ENCODE data around the gene PRDM2.

The PRDM2 gene

DNA sequence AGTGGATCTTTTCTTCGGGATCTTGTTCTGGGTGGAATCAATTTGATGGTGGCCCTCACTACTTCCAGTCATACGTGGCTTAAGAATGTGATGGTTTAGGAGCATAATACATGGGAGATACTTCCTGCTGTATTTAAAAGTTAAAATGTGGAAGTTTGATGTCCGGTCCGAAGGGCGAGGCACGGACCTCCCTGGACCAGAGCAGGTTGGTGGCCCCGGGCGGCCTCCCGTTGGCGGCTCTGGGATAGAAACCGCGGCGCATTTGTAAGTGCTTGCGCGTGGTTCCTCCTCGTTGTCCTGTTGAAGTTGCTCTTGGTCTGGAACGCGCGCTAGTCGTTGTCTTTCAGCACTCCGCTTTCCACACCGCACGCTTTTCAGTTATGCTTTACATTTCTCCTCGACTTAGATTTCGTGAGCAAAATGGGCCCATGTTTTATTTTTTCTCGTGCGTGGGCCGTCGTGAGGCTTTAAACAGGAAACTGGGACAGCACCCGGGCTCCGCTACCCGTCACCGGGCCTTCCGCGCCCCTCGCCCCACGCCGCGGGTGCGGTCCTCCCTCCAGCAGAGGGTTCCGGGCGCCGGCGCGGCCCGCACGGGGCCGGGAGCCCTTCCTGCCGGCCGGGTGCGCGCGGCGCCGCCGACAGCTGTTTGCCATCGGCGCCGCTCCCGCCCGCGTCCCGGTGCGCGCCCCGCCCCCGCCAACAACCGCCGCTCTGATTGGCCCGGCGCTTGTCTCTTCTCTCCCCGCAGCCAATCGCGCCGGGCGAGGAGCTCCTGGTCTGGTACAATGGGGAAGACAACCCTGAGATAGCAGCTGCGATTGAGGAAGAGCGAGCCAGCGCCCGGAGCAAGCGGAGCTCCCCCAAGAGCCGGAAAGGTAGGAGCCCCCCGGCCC is 48.9 kb downstream of the PRDM2 start:
- H3K4me1 ChIP-seq (ENCODE audit: control insufficient read depth, low read depth, low read length), result peaks cover 9% of the 10 kb centered on the region
- peaks cover 3% of the 10 kb centered on the region for H3K36me3 ChIP-seq (ENCODE audit: control insufficient read depth, low read depth, low read length)

DNA sequence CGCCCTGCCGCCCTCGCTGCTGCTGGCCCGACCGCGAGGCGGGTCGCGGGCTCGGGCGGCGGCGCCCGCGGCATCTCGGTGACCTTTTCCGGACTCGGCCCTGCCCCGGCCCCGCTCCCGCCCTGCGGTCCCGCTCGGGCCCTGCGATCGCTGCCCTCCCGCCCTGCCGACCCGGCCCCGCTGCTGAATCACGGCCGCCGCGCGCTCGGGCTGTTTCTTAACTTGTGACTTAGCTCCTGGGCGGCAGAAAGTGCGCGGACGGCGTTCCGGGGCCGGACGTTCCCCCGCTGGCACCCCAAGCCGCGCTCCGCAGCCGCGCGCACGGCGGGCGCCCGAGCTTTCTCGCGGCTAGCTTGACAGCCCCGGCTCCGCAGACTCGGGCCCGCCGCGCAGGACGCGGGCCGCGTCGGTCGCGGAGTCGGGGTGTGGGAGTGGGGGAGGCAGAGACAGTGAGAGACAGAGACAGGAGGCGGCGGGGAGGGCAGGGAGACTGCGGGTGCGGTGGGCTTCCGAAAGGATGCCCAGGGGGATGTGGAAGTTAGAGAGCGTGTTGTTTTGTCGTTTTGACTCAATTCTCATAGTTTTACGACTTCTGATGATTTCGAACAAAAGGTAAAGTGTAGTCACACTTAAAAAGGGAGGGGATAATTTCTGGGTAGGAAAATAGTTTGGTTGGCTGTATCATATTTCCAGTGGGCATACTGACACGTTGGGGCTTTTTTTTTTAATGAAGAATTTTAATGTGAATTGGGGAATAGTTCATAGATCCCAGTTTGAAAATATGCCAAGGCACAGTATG is 49.8 kb downstream of the PRDM2 start:
- H3K9me3 ChIP-seq (ENCODE audit: control insufficient read depth, low read depth, low read length), result no peaks in the 10 kb centered on the region
- no peak overlapping the region for H3K27ac ChIP-seq (ENCODE audit: low read length)
- H3K4me1 ChIP-seq (ENCODE audit: control insufficient read depth, low read depth, low read length), result peaks cover 9% of the 10 kb centered on the region
- peaks cover 3% of the 10 kb centered on the region for H3K36me3 ChIP-seq (ENCODE audit: control insufficient read depth, low read depth, low read length)
- peak overlapping the region; percentile 62 for H3K9ac ChIP-seq (ENCODE audit: low read length)
- H3K4me3 ChIP-seq (ENCODE audit: low read length), result peak overlapping the region; percentile 93
- peaks cover 39% of the 10 kb centered on the region for H3K27me3 ChIP-seq (ENCODE audit: control insufficient read depth, insufficient read depth, low read length)

More for the DNA sequence above, 48.9 kb downstream of the PRDM2 start:
- H3K27ac ChIP-seq (ENCODE audit: low read length), result no peak overlapping the region
- H3K4me3 ChIP-seq (ENCODE audit: low read length), result peak overlapping the region; percentile 88
- H3K9ac ChIP-seq (ENCODE audit: low read length), result peak overlapping the region; percentile 70
- peaks cover 39% of the 10 kb centered on the region for H3K27me3 ChIP-seq (ENCODE audit: control insufficient read depth, insufficient read depth, low read length)
- no peaks in the 10 kb centered on the region for H3K9me3 ChIP-seq (ENCODE audit: control insufficient read depth, low read depth, low read length)

DNA sequence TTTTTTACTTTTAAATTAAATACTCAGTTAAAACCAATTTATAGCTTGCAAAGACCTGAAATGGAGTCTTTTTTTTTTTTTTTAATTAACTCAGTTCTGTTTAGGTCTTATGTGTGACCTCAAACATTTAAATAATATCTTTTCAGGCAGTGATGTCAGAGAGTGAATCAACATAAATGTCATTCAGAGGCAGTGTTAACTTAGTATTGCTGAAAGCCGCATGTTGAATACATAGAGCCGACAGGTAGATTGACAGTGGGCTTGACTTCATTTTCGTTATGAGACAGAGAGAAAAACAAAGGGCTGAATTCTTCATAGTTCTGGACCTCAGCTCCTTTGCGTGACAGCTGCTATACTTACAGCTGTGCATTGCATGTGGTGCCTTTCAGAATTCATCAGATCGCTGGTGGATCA is 51.5 kb downstream of the PRDM2 start:
- H3K4me3 ChIP-seq (ENCODE audit: low read length), result no peak overlapping the region
- peaks cover 3% of the 10 kb centered on the region for H3K36me3 ChIP-seq (ENCODE audit: control insufficient read depth, low read depth, low read length)
- H3K27ac ChIP-seq (ENCODE audit: low read length), result no peak overlapping the region
- no peak overlapping the region for H3K9ac ChIP-seq (ENCODE audit: low read length)
- peaks cover 39% of the 10 kb centered on the region for H3K27me3 ChIP-seq (ENCODE audit: control insufficient read depth, insufficient read depth, low read length)
- H3K9me3 ChIP-seq (ENCODE audit: control insufficient read depth, low read depth, low read length), result no peaks in the 10 kb centered on the region
- H3K4me1 ChIP-seq (ENCODE audit: control insufficient read depth, low read depth, low read length), result peaks cover 9% of the 10 kb centered on the region

DNA sequence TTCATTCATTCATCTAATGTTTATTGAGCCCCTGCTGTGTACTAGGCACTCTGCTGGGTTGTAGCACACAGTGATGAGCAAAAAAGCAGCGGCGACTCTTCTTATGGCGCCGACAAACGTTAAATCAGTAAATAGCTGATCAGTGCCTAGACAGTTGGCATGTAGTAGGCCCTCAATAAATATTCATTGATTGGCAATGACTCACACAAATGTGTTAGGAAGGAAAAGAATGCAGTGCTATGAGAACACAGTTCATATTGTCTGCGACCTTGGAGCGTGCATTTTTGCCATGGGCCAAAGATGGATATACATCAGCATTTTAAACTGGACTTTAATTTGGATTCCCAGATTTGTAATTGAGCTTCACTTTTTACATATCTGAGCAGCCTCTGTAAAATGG is 52.0 kb downstream of the PRDM2 start:
- peaks cover 3% of the 10 kb centered on the region for H3K36me3 ChIP-seq (ENCODE audit: control insufficient read depth, low read depth, low read length)
- H3K9me3 ChIP-seq (ENCODE audit: control insufficient read depth, low read depth, low read length), result no peaks in the 10 kb centered on the region
- H3K27me3 ChIP-seq (ENCODE audit: control insufficient read depth, insufficient read depth, low read length), result peaks cover 33% of the 10 kb centered on the region
- H3K4me3 ChIP-seq (ENCODE audit: low read length), result no peak overlapping the region
- no peak overlapping the region for H3K27ac ChIP-seq (ENCODE audit: low read length)
- no peak overlapping the region for H3K9ac ChIP-seq (ENCODE audit: low read length)
- peaks cover 9% of the 10 kb centered on the region for H3K4me1 ChIP-seq (ENCODE audit: control insufficient read depth, low read depth, low read length)

DNA sequence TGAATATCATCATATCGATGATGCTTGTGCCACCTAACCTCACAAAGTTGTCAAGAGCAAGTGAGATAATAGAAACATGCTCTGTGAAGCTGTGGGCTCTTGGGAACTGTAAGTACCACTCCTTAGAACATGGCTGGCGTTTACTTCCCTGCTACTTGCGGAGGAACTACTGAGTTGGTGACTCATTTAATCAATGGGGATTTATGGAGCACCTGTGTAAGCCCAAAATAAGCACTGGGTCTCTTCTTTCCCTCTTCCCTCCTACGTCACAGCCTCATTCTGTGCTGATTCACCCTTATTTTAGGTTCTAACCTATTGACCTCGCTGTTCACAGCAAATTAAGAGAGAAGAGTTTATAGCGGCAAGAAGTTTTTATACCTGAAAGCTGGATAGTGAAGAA is 52.9 kb downstream of the PRDM2 start:
- H3K9me3 ChIP-seq (ENCODE audit: control insufficient read depth, low read depth, low read length), result no peaks in the 10 kb centered on the region
- H3K4me3 ChIP-seq (ENCODE audit: low read length), result no peak overlapping the region
- H3K4me1 ChIP-seq (ENCODE audit: control insufficient read depth, low read depth, low read length), result peaks cover 9% of the 10 kb centered on the region
- H3K27ac ChIP-seq (ENCODE audit: low read length), result no peak overlapping the region
- no peak overlapping the region for H3K9ac ChIP-seq (ENCODE audit: low read length)
- H3K27me3 ChIP-seq (ENCODE audit: control insufficient read depth, insufficient read depth, low read length), result peaks cover 25% of the 10 kb centered on the region
- peaks cover 3% of the 10 kb centered on the region for H3K36me3 ChIP-seq (ENCODE audit: control insufficient read depth, low read depth, low read length)

DNA sequence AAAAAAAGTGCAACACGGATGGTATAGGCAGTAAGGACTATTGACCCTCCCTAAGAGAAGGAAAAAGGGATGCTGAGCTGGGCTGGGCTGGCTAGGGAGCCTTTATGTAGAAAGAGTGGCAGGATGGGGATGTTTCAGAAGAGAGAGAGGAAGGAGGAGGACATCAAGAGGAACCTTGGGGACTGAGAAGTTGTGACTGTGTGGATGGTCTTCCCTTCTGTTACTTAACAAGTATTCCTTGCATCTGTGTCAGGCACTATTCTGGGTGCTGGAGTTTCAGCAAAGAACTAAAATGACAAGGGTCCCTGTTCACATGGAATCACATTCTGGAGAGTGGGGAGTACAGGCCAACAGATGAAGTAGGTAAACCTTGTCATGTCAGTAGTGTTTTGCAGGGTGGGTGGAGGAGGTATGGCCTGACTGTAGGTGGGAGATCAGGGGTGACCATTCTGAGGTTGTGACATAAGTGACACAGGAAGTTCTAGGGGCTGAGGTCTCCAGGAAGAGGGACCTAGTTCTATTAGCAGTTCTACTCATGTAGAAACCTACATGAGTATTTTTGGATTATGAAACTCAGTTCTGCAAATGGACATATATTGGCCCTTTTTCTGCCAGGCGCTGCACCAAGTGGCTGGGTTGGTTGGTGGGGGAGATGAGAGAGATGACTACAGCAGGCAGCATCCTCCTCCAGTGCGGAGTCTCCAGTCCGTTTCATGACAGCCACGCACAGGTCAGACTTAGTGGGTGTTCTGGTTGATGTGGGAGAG is 53.8 kb downstream of the PRDM2 start:
- peaks cover 15% of the 10 kb centered on the region for H3K27me3 ChIP-seq (ENCODE audit: control insufficient read depth, insufficient read depth, low read length)
- peaks cover 3% of the 10 kb centered on the region for H3K36me3 ChIP-seq (ENCODE audit: control insufficient read depth, low read depth, low read length)
- H3K9ac ChIP-seq (ENCODE audit: low read length), result no peak overlapping the region
- H3K9me3 ChIP-seq (ENCODE audit: control insufficient read depth, low read depth, low read length), result no peaks in the 10 kb centered on the region
- H3K4me1 ChIP-seq (ENCODE audit: control insufficient read depth, low read depth, low read length), result peaks cover 6% of the 10 kb centered on the region
- H3K4me3 ChIP-seq (ENCODE audit: low read length), result no peak overlapping the region
- H3K27ac ChIP-seq (ENCODE audit: low read length), result no peak overlapping the region

DNA sequence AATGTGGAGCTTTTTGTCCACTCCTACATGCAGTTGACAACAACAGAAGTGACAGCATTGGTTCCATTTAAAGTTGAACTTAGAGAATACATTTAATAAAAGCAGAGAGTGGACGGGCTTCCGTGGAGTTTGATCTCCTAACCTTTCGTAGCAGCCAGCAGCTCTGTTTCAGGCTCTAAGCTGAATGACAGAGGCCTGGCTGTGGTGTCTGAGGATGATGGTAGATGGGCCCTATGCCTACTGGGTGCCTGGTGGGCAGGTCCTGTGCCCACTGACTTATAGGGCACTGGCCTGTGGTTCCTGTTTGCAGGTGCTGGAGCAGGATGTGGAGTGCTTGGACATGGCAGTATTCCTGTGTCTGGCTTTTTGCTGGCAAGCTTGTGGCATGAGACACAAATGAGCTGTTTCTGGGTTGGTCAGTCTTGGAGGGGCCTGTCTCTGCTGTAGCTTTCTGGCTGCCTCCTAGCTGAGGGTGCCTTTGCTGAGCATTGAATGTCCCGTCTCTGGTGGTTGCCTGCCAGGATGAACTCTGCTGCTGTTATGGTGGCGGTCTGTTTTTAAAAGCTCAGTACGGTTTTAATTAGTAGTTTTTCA is 54.6 kb downstream of the PRDM2 start:
- no peak overlapping the region for H3K27ac ChIP-seq (ENCODE audit: low read length)

DNA sequence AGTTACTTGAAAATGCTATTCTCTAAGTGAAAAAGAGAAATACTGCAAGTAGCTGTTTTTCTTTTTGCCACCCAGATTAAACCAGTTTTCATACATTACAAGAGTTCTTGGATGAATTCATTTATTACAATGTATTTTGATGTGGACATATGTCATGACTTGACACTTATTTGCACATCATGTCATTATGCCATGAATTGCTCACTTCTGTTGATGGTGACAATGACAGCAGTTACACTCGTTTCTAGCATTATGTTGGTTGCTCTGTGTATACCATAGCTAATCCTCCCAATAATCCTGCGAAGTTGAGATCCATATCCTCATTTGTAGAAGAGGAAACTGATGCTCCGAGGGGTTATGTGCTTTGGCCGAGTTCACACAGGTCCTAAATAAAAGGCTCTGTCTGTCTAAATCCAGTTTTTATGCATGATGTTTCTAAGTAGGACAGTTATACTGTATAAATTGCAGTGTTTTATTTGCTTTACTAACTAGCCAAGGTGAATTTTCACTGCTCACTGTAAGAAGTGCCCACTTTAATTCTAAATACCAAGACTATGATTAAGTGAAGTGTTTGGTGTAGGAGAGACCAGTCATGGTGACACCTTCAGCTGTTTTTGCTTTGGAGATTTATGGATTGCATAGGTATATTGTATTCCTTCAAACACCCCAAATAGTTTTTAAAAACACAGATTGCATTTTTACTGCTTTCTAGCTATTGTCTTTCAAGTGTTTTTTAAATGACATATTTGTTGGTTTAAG is 56.7 kb downstream of the PRDM2 start:
- H3K9me3 ChIP-seq (ENCODE audit: control insufficient read depth, low read depth, low read length), result no peaks in the 10 kb centered on the region
- peaks cover 18% of the 10 kb centered on the region for H3K4me1 ChIP-seq (ENCODE audit: control insufficient read depth, low read depth, low read length)
- H3K36me3 ChIP-seq (ENCODE audit: control insufficient read depth, low read depth, low read length), result peaks cover 3% of the 10 kb centered on the region
- no peak overlapping the region for H3K9ac ChIP-seq (ENCODE audit: low read length)
- H3K4me3 ChIP-seq (ENCODE audit: low read length), result no peak overlapping the region
- no peak overlapping the region for H3K27ac ChIP-seq (ENCODE audit: low read length)
- H3K27me3 ChIP-seq (ENCODE audit: control insufficient read depth, insufficient read depth, low read length), result no peaks in the 10 kb centered on the region

More for the DNA sequence above, 54.6 kb downstream of the PRDM2 start:
- H3K4me3 ChIP-seq (ENCODE audit: low read length), result no peak overlapping the region
- H3K36me3 ChIP-seq (ENCODE audit: control insufficient read depth, low read depth, low read length), result peaks cover 3% of the 10 kb centered on the region
- no peak overlapping the region for H3K9ac ChIP-seq (ENCODE audit: low read length)
- peaks cover 12% of the 10 kb centered on the region for H3K4me1 ChIP-seq (ENCODE audit: control insufficient read depth, low read depth, low read length)
- no peaks in the 10 kb centered on the region for H3K9me3 ChIP-seq (ENCODE audit: control insufficient read depth, low read depth, low read length)
- peaks cover 14% of the 10 kb centered on the region for H3K27me3 ChIP-seq (ENCODE audit: control insufficient read depth, insufficient read depth, low read length)

DNA sequence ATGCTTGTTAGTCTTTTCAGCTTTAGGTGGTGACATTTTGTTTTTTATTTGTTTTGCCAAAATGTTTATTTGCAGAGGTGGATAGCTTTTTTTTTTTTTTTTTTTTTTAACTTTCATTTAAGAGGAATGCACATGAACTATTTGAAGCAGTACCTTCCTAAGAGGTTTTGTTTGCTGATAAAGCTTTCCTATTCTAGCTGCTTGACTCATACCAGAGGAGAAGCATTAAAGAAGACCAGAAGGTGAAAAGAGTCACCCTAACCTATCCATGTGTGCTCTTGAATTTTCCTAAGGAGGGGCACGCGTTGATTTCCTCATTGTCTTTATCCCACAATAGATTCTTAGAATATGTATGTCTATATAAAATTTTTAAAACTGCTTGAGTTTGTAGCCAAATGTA is 57.7 kb downstream of the PRDM2 start:
- Histone ChIP-seq H3K4me1 (ENCODE audit: control insufficient read depth, low read depth, low read length) (peaks cover 24% of the 10 kb centered on the region), H3K27ac (ENCODE audit: low read length) (no peak overlapping the region), H3K36me3 (ENCODE audit: control insufficient read depth, low read depth, low read length) (peaks cover 3% of the 10 kb centered on the region)

DNA sequence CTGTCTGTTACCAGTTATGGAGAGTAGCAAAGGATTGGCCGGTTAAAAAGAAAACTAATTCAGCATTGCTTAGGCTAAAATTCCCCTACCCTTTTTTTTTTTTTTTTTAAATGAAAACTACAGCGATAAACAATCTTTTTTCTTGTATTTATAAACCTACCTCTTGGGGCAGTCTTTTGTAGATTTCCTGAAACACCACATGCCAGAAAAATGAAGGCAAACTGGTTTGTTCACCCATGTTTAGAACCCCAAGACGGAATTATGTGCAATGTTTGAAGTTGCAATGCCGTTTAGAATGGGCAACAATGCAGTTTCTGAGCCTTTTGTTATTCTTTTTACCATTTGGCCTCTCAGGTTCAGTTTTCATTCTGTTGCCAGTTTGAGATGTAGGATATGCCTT is 59.1 kb downstream of the PRDM2 start:
- H3K4me1 ChIP-seq (ENCODE audit: control insufficient read depth, low read depth, low read length), result peaks cover 33% of the 10 kb centered on the region
- no peaks in the 10 kb centered on the region for H3K36me3 ChIP-seq (ENCODE audit: control insufficient read depth, low read depth, low read length)
- no peak overlapping the region for H3K9ac ChIP-seq (ENCODE audit: low read length)
- no peaks in the 10 kb centered on the region for H3K27me3 ChIP-seq (ENCODE audit: control insufficient read depth, insufficient read depth, low read length)
- no peak overlapping the region for H3K27ac ChIP-seq (ENCODE audit: low read length)
- H3K9me3 ChIP-seq (ENCODE audit: control insufficient read depth, low read depth, low read length), result no peaks in the 10 kb centered on the region
- no peak overlapping the region for H3K4me3 ChIP-seq (ENCODE audit: low read length)

More for the DNA sequence above, 57.7 kb downstream of the PRDM2 start:
- H3K27me3 ChIP-seq (ENCODE audit: control insufficient read depth, insufficient read depth, low read length), result no peaks in the 10 kb centered on the region
- no peak overlapping the region for H3K4me3 ChIP-seq (ENCODE audit: low read length)
- no peak overlapping the region for H3K9ac ChIP-seq (ENCODE audit: low read length)
- no peaks in the 10 kb centered on the region for H3K9me3 ChIP-seq (ENCODE audit: control insufficient read depth, low read depth, low read length)
